Endodermal cell (in vitro differentiated cells): ENCODE data around the gene CC2D1A. TPM values are rescaled to one million over a fixed set of nuclear protein-coding genes. Genes with fewer than 3 reads are reported as not detected.

Source experiments
- DNase-seq: peaks from one replicate; pipeline ENCODE4 v3.0.0-alpha.2; 2017
- H3K27ac ChIP-seq: 2 replicates; pipeline ENCODE4 v1.5.1; 2013; ENCODE audit warnings: mild to moderate bottlenecking, low read depth, low read length, moderate library complexity
- H3K27me3 ChIP-seq: 2 replicates; pipeline ENCODE4 v1.6.1; 2013; ENCODE audit warnings: mild to moderate bottlenecking, low read length, moderate library complexity; ENCODE audit not compliant: insufficient read depth, control insufficient read depth, poor library complexity, severe bottlenecking
- H3K36me3 ChIP-seq: 2 replicates; pipeline ENCODE4 v1.7.0; 2013; ENCODE audit warnings: mild to moderate bottlenecking, low read length, moderate library complexity; ENCODE audit not compliant: control insufficient read depth, insufficient read depth
- H3K4me1 ChIP-seq: one replicate; pipeline ENCODE4 v1.7.0; 2013; ENCODE audit warnings: low read length; ENCODE audit not compliant: control insufficient read depth, insufficient read depth
- H3K4me3 ChIP-seq: 2 replicates; pipeline ENCODE4 v1.5.1; 2013; ENCODE audit warnings: mild to moderate bottlenecking, low read length, moderate library complexity
- H3K9ac ChIP-seq: 2 replicates; pipeline ENCODE4 v1.6.1; 2013; ENCODE audit warnings: mild to moderate bottlenecking, low read length, moderate library complexity; ENCODE audit not compliant: poor library complexity, severe bottlenecking; ENCODE audit errors: extremely low read depth
- H3K9me3 ChIP-seq: 2 replicates; pipeline ENCODE4 v1.6.1; 2013; ENCODE audit warnings: mild to moderate bottlenecking, low read length, moderate library complexity; ENCODE audit not compliant: control insufficient read depth
- H3K27ac Mint-ChIP-seq: 2 replicates; pipeline ENCODE4 v1.8.0; 2020; ENCODE audit warnings: mixed read lengths
- H3K27me3 Mint-ChIP-seq: 2 replicates; pipeline ENCODE4 v1.8.0; 2021; ENCODE audit warnings: mild to moderate bottlenecking, mixed read lengths; ENCODE audit not compliant: insufficient read depth
- H3K36me3 Mint-ChIP-seq: 2 replicates; pipeline ENCODE4 v1.8.0; 2020; ENCODE audit warnings: low read depth, mixed read lengths
- H3K4me1 Mint-ChIP-seq: 2 replicates; pipeline ENCODE4 v1.8.0; 2020; ENCODE audit warnings: mixed read lengths
- H3K4me3 Mint-ChIP-seq: 2 replicates; pipeline ENCODE4 v1.8.0; 2020; ENCODE audit warnings: mild to moderate bottlenecking, moderate library complexity, mixed read lengths
- H3K9me3 Mint-ChIP-seq: 2 replicates; pipeline ENCODE4 v1.8.0; 2020; ENCODE audit warnings: mild to moderate bottlenecking, mixed read lengths
- WGBS, 2 experiments: methylation state at CpG; one replicate each; pipeline versions ENCODE4 v1.1.5 to v1.1.7; 2013; ENCODE audit warnings: missing lambda C conversion rate in 2 of 2, mixed read lengths in 1 of 2; ENCODE audit not compliant: insufficient coverage in 1 of 2, insufficient read length in 1 of 2; 5-methylcytosine and 5-hydroxymethylcytosine counted together
- total RNA-seq, 2 donors: library from RNA; stranded (reverse); fragmentation: NEBNext Ultra II Directional in 1 of 2; extraction: Animal tissue kit (Norgen Biotek cat#: 25700) in 1 of 2; gene quantifications; 2 replicates in 1 of 2; 3 replicates in 1 of 2; pipeline ENCODE4 v1.2.1, GENCODE V29; 2021
- TF ChIP-seq, protein P1 (sequence below): fragments of 200-600 bp; sonication (generic); conservative IDR thresholded peaks from 2 replicates; pipeline ENCODE4 v1.5.0; 2021; ENCODE audit warnings: antibody characterized with exemption, mild to moderate bottlenecking

CC2D1A gene
- total RNA-seq, 2 donors from 2014 or later: 45.1 to 55.9 TPM

DNA sequence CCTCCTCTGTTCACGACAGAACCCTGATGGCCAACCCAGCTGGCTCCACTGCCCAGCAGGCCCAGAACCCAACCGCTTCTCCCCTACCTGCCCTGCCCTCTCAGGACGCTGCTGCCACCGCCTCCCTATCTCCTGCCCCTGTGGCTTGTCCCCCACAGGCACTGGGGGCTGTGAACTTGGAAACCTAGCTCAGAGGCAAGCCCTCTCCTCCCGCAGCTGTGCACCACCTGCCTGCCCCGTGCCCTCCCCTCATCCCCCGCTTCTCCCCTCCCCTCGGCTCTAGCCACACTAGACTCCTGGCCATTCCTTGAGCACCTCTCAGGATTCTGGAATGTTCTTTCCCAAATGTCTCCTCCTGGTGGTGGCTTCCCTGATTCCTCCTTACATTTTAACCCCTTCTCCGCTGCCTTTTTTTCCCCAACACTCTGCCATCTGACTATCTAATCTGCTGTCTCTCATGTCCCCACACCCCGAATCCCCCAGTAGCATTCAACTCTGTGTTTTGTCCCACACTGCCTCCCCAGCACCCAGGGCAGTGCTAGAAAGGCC, 22.4 kb upstream of the CC2D1A start:
- no peak overlapping the region for H3K4me3 ChIP-seq
- no peaks in the 10 kb centered on the region for H3K36me3 Mint-ChIP-seq
- H3K9me3 Mint-ChIP-seq: no peaks in the 10 kb centered on the region
- 84 to 86% methylated on average over 4 to 10 of the region's 10 CpGs for WGBS, 2 experiments
- TF ChIP-seq, protein P1, sequence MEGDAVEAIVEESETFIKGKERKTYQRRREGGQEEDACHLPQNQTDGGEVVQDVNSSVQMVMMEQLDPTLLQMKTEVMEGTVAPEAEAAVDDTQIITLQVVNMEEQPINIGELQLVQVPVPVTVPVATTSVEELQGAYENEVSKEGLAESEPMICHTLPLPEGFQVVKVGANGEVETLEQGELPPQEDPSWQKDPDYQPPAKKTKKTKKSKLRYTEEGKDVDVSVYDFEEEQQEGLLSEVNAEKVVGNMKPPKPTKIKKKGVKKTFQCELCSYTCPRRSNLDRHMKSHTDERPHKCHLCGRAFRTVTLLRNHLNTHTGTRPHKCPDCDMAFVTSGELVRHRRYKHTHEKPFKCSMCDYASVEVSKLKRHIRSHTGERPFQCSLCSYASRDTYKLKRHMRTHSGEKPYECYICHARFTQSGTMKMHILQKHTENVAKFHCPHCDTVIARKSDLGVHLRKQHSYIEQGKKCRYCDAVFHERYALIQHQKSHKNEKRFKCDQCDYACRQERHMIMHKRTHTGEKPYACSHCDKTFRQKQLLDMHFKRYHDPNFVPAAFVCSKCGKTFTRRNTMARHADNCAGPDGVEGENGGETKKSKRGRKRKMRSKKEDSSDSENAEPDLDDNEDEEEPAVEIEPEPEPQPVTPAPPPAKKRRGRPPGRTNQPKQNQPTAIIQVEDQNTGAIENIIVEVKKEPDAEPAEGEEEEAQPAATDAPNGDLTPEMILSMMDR: peak; percentile 61
- H3K36me3 ChIP-seq: no peaks in the 10 kb centered on the region
- peak overlapping the region; percentile 26 for H3K27ac Mint-ChIP-seq
- H3K27me3 ChIP-seq: no peaks in the 10 kb centered on the region
- H3K4me1 ChIP-seq: peaks cover 11% of the 10 kb centered on the region
- no peaks in the 10 kb centered on the region for H3K9me3 ChIP-seq
- peaks cover under 1% of the 10 kb centered on the region for H3K27me3 Mint-ChIP-seq
- H3K4me1 Mint-ChIP-seq: peaks cover 12% of the 10 kb centered on the region
- no peak overlapping the region for H3K27ac ChIP-seq
- no peak overlapping the region for H3K4me3 Mint-ChIP-seq
- DNase-seq: no peak
- no peak overlapping the region for H3K9ac ChIP-seq

DNA sequence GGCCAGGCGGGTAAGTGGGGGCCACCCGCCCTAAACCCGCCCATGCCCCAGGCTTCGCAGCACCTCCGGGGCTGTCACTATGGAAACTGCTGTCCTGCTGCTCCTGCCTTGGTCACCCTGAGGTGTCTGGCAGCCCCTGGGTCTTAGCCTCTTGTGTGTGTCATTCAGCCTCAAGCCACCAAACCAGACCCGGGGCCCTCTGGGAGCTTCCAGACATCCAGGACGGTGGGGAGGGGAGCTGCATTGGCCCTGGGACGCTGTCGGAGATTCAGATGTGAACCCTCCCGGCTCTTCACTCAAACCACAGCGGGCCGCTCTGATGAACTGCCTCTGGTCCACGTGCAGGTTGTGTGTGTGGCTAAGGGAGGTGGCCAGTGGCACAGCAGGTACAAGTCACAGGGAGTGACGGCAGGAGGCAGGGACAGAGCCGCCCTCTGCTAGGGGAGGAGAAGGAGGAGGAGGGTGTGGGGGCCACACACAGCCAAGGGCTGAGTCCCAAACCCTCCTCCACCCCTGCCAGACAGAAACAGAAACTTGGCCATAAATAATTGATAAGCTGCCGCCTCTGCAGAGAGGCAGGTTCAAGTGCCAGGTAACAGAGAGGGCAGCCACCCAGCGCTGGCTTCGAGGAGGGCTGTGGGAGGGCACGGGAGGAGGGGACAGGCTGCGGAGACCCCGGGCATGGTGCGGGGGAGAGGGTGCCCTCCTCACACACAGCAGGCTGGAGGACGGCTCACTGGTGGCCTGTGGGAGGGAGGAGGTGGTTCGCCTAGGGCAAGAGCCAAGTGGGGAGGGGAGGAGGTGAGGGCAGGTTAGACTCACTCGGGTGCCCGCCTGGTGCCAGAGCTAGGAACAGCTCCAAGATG, 21.0 kb upstream of the CC2D1A start:
- Mint-ChIP-seq H3K9me3 (no peaks in the 10 kb centered on the region), H3K27ac (no peak overlapping the region), H3K27me3 (no peaks in the 10 kb centered on the region), H3K4me3 (no peak overlapping the region), H3K4me1 (peaks cover 12% of the 10 kb centered on the region), H3K36me3 (no peaks in the 10 kb centered on the region)
- H3K27me3 ChIP-seq: no peaks in the 10 kb centered on the region
- DNase-seq: no peak
- H3K4me3 ChIP-seq: no peak overlapping the region
- 78 to 86% methylated on average over 7 to 26 of the region's 26 CpGs for WGBS, 2 experiments
- H3K4me1 ChIP-seq: peaks cover 11% of the 10 kb centered on the region
- no peaks in the 10 kb centered on the region for H3K36me3 ChIP-seq
- no peaks in the 10 kb centered on the region for H3K9me3 ChIP-seq
- H3K27ac ChIP-seq: no peak overlapping the region
- H3K9ac ChIP-seq: no peak overlapping the region
- TF ChIP-seq, protein P1: no peak

DNA sequence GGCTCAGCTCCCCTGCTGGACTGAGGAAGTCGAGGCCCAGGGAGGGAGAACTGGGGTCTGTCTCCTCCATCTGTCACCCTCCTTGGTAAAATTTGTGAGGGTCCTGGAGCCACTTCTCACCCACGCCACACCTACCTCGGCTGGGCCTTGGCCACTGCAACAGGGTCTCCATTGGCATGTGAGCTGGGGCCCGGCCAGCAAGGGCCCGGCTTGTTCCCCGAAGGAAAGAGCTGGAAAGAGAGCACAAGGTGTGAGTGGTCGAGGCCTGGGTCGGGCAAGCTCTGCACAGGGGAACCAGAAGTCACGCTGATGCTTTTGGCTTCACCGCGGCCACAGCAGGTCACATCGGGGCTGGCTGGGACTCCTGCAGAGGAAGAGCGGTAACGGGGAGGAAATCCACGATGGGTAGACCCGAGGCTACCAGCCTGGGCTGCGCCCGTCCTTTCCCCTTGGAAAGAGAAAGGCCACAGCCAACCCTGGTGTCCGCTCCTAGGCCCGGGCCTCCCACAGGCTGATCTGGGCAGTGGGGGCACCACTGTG, 20.1 kb upstream of the CC2D1A start:
- H3K4me3 Mint-ChIP-seq: no peak overlapping the region
- H3K27ac ChIP-seq: no peak overlapping the region
- no peak for DNase-seq
- no peak overlapping the region for H3K27ac Mint-ChIP-seq
- H3K27me3 ChIP-seq: no peaks in the 10 kb centered on the region
- H3K27me3 Mint-ChIP-seq: no peaks in the 10 kb centered on the region
- H3K9me3 ChIP-seq: no peaks in the 10 kb centered on the region
- peaks cover 6% of the 10 kb centered on the region for H3K4me1 Mint-ChIP-seq
- H3K9me3 Mint-ChIP-seq: no peaks in the 10 kb centered on the region
- H3K4me1 ChIP-seq: peaks cover 6% of the 10 kb centered on the region
- TF ChIP-seq, protein P1: no peak
- no peaks in the 10 kb centered on the region for H3K36me3 ChIP-seq
- 91 to 94% methylated on average over 12 to 20 of the region's 20 CpGs for whole genome bisulfite sequencing, 2 experiments
- H3K9ac ChIP-seq: no peak overlapping the region
- no peak overlapping the region for H3K4me3 ChIP-seq
- peaks cover 2% of the 10 kb centered on the region for H3K36me3 Mint-ChIP-seq
